HG02884 (cell line): ENCODE measurements around the gene ELL2.
A peak's percentile ranks its signal among the peaks of the same experiment; 100 is the strongest.

Experiments used
- ATAC-seq: cut with Tn5 transposase; IDR thresholded peaks from one replicate; pipeline ENCODE4 v1.9.1; 2021; ENCODE audit warnings: mild to moderate bottlenecking, moderate library complexity; ENCODE audit not compliant: unreplicated experiment

Gene ELL2

GRCh38 chr5:95983509-95983908 lies 21.9 kb upstream of the ELL2 start:
- ATAC-seq, result no peak

GRCh38 chr5:95983080-95983479 lies 21.4 kb upstream of the ELL2 start:
- ATAC-seq, result no peak

- ATAC-seq, result no peak
These were observed 15.0 kb upstream of the ELL2 start for GRCh38 chr5:95976606-95977005.

- no peak for ATAC-seq
These were observed 14.1 kb upstream of the ELL2 start for GRCh38 chr5:95975703-95976102.

GRCh38 chr5:95973793-95974325 lies 12.2 kb upstream of the ELL2 start:
- peak; percentile 99 for ATAC-seq

- no peak for ATAC-seq
These were observed 10.5 kb upstream of the ELL2 start for GRCh38 chr5:95972196-95972595.

- ATAC-seq, result no peak
These were observed 8.7 kb upstream of the ELL2 start for GRCh38 chr5:95970359-95970704.

GRCh38 chr5:95969651-95970358 lies 8.2 kb upstream of the ELL2 start:
- no peak for ATAC-seq

GRCh38 chr5:95969055-95969454 lies 7.4 kb upstream of the ELL2 start:
- ATAC-seq, result no peak

- ATAC-seq, result no peak
These were observed 5.6 kb upstream of the ELL2 start for GRCh38 chr5:95967236-95967635.

GRCh38 chr5:95966005-95966404 lies 4.4 kb upstream of the ELL2 start:
- ATAC-seq, result no peak

- ATAC-seq, result no peak
These were observed 2.2 kb upstream of the ELL2 start for GRCh38 chr5:95963650-95964410.

GRCh38 chr5:95962785-95963184 lies 1.1 kb upstream of the ELL2 start:
- no peak for ATAC-seq

- no peak for ATAC-seq
These were observed 773 bp upstream of the ELL2 start for GRCh38 chr5:95962475-95962773.

GRCh38 chr5:95960667-95961616 lies 709 bp downstream of the ELL2 start:
- peak; percentile 48 for ATAC-seq

- ATAC-seq, result no peak
These were observed 1.6 kb downstream of the ELL2 start for GRCh38 chr5:95959888-95960666.

GRCh38 chr5:95959051-95959887 lies 2.4 kb downstream of the ELL2 start:
- ATAC-seq, result no peak

GRCh38 chr5:95958310-95959014 lies 3.2 kb downstream of the ELL2 start:
- ATAC-seq, result no peak

GRCh38 chr5:95957561-95958203 lies 4.0 kb downstream of the ELL2 start:
- no peak for ATAC-seq
